Mesenchymal stem cell (in vitro differentiated cells and primary cell): ENCODE measurements around the gene CFAP74.

Experiments used
- DNase-seq: peaks from one replicate; pipeline ENCODE4 v3.0.0-alpha.2; 2013
- H2AFZ ChIP-seq: one replicate; pipeline ENCODE4 v1.6.1; 2013; ENCODE audit warnings: low read depth, mild to moderate bottlenecking, control low read depth, inconsistent platforms, low read length, moderate library complexity
- H2AK5ac ChIP-seq: 2 replicates; pipeline ENCODE4 v1.6.1; 2013; ENCODE audit warnings: low read length, moderate library complexity, mild to moderate bottlenecking, inconsistent platforms; ENCODE audit not compliant: severe bottlenecking
- H2BK120ac ChIP-seq: one replicate; pipeline ENCODE4 v1.6.1; 2013; ENCODE audit warnings: low read depth, mild to moderate bottlenecking, inconsistent platforms, low read length, moderate library complexity
- H2BK12ac ChIP-seq, 2 experiments: one replicate each; pipeline ENCODE4 v1.6.1; 2013; ENCODE audit warnings: inconsistent platforms in 2 of 2, low read length in 2 of 2, mild to moderate bottlenecking in 2 of 2, moderate library complexity in 2 of 2, control low read depth in 1 of 2
- H2BK15ac ChIP-seq: one replicate; pipeline ENCODE4 v1.6.1; 2013; ENCODE audit warnings: mild to moderate bottlenecking, low read depth, inconsistent platforms; ENCODE audit not compliant: poor library complexity, severe bottlenecking
- H2BK5ac ChIP-seq: 2 replicates; pipeline ENCODE4 v1.6.1; 2013; ENCODE audit warnings: low read depth, mild to moderate bottlenecking, low read length, control low read depth, inconsistent platforms; ENCODE audit not compliant: poor library complexity, severe bottlenecking
- H3K14ac ChIP-seq, 2 experiments: one replicate each; pipeline ENCODE4 v1.6.1; 2013; ENCODE audit warnings: inconsistent platforms in 2 of 2, low read length in 2 of 2, control low read depth in 1 of 2, mild to moderate bottlenecking in 1 of 2, moderate library complexity in 1 of 2
- H3K18ac ChIP-seq, 2 experiments: one replicate each; pipeline ENCODE4 v1.6.1; 2013; ENCODE audit warnings: inconsistent platforms in 2 of 2, low read length in 2 of 2, control low read depth in 1 of 2, low read depth in 1 of 2, mild to moderate bottlenecking in 1 of 2
- H3K23ac ChIP-seq, 2 experiments: one replicate each; pipeline ENCODE4 v1.6.1; 2013; ENCODE audit warnings: inconsistent platforms in 2 of 2, low read length in 2 of 2, mild to moderate bottlenecking in 2 of 2, moderate library complexity in 2 of 2, control low read depth in 1 of 2
- H3K27ac ChIP-seq: 2 replicates; pipeline ENCODE4 v1.5.1; 2013; ENCODE audit warnings: mild to moderate bottlenecking, moderate library complexity, low read length, control low read depth, inconsistent platforms; ENCODE audit not compliant: poor library complexity, severe bottlenecking
- H3K27me3 ChIP-seq, 2 experiments: 2 replicates each; pipeline versions ENCODE4 v1.6.1 to v1.7.0; 2013; ENCODE audit warnings: low read length in 2 of 2, mild to moderate bottlenecking in 2 of 2, moderate library complexity in 2 of 2, control low read depth in 1 of 2, inconsistent platforms in 1 of 2; ENCODE audit not compliant: control insufficient read depth in 1 of 2, insufficient read depth in 1 of 2
- H3K36me3 ChIP-seq, 2 experiments: 2 replicates each; pipeline versions ENCODE4 v1.6.1 to v1.7.0; 2013; ENCODE audit warnings: low read length in 2 of 2, control low read depth in 1 of 2, inconsistent platforms in 1 of 2, low read depth in 1 of 2, mild to moderate bottlenecking in 1 of 2; ENCODE audit not compliant: insufficient read depth in 2 of 2, control insufficient read depth in 1 of 2
- H3K4ac ChIP-seq, 2 experiments: one replicate each; pipeline ENCODE4 v1.6.1; 2013; ENCODE audit warnings: inconsistent platforms in 2 of 2, low read length in 2 of 2, mild to moderate bottlenecking in 2 of 2, moderate library complexity in 2 of 2, control low read depth in 1 of 2, low read depth in 1 of 2
- H3K4me1 ChIP-seq: 2 replicates; pipeline ENCODE4 v1.6.1; 2013; ENCODE audit warnings: low read depth, low read length, control low read depth; ENCODE audit not compliant: control insufficient read depth, insufficient read depth
- H3K4me2 ChIP-seq: 2 replicates; pipeline ENCODE4 v1.6.1; 2013; ENCODE audit warnings: low read length, mild to moderate bottlenecking, inconsistent platforms; ENCODE audit not compliant: poor library complexity, severe bottlenecking
- H3K4me3 ChIP-seq, 2 experiments: 2 replicates each; pipeline versions ENCODE4 v1.5.1 to v1.7.0; 2013; ENCODE audit warnings: low read length in 2 of 2, mild to moderate bottlenecking in 2 of 2, control low read depth in 1 of 2, low read depth in 1 of 2; ENCODE audit not compliant: insufficient read depth in 1 of 2
- H3K79me1 ChIP-seq: replicated peaks from 2 replicates; pipeline ENCODE4 v1.6.1; 2013; ENCODE audit warnings: mild to moderate bottlenecking, control low read depth, low read length, inconsistent platforms; ENCODE audit not compliant: poor library complexity, severe bottlenecking
- H3K9ac ChIP-seq: 2 replicates; pipeline ENCODE4 v1.7.0; 2013; ENCODE audit warnings: mild to moderate bottlenecking, low read length, moderate library complexity
- H3K9me3 ChIP-seq: 2 replicates; pipeline ENCODE4 v1.7.0; 2013; ENCODE audit warnings: mild to moderate bottlenecking, low read length; ENCODE audit not compliant: control insufficient read depth
- H4K8ac ChIP-seq: one replicate; pipeline ENCODE4 v1.6.1; 2013; ENCODE audit warnings: inconsistent platforms, mild to moderate bottlenecking, low read length, moderate library complexity
- H4K91ac ChIP-seq: one replicate; pipeline ENCODE4 v1.6.1; 2013; ENCODE audit warnings: mild to moderate bottlenecking, low read length, inconsistent platforms
- WGBS: methylation state at CpG from one replicate; pipeline ENCODE4 v1.1.7; 2013; ENCODE audit warnings: mixed read lengths; 5-methylcytosine and 5-hydroxymethylcytosine counted together

CFAP74 gene

DNA sequence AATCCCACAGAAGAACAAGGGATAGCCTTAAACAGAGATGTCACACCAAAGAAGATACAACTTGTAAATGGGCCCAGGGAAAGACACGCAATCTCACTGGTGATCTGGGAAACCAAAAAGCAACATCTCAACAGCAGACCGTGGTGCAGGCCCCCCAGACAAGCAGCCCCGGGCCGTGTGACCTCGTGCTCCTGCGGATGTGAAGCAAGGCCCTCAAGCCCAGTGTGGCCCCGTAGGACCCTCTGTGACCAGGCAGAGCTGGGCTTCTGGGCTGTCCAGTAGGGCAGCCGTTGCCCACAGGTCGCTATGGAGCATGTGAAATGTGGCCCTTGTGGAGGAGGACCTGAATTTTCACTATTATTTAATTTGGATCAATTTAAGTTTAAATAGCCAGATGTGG, 49.6 kb downstream of the CFAP74 start:
- peak overlapping the region in 1 of 2 experiments; percentile 64 for H3K14ac ChIP-seq
- H2BK5ac ChIP-seq = no peak overlapping the region
- 79% methylated on average over 9 of the region's 9 CpGs for WGBS
- H3K9ac ChIP-seq = no peak overlapping the region
- no peak overlapping the region for H2AFZ ChIP-seq
- no peak overlapping the region for H2BK15ac ChIP-seq
- H3K4me2 ChIP-seq = no peak overlapping the region
- H3K36me3 ChIP-seq = no peaks in the 10 kb centered on the region
- H3K4me3 ChIP-seq = no peak overlapping the region
- H4K91ac ChIP-seq = no peak overlapping the region
- DNase-seq = no peak
- no peaks in the 10 kb centered on the region for H3K79me1 ChIP-seq
- no peak overlapping the region for H3K4ac ChIP-seq
- H3K4me1 ChIP-seq = no peaks in the 10 kb centered on the region
- H2BK120ac ChIP-seq = no peak overlapping the region
- peak overlapping the region in 1 of 2 experiments; percentile 66 for H3K23ac ChIP-seq
- H3K27ac ChIP-seq = no peak overlapping the region
- no peak overlapping the region for H4K8ac ChIP-seq
- H3K27me3 ChIP-seq = peaks cover 12 to 53% of the 10 kb centered on the region in 2 experiments
- H3K9me3 ChIP-seq = no peaks in the 10 kb centered on the region
- no peak overlapping the region for H2BK12ac ChIP-seq
- no peak overlapping the region for H2AK5ac ChIP-seq
- no peak overlapping the region for H3K18ac ChIP-seq

GRCh38 chr1:1950940-1951339, 52.6 kb downstream of the CFAP74 start:
- Histone ChIP-seq H4K8ac (no peak overlapping the region), H3K23ac (no peak overlapping the region), H3K79me1 (no peaks in the 10 kb centered on the region), H2BK12ac (no peak overlapping the region), H2BK120ac (no peak overlapping the region), H3K9ac (no peak overlapping the region), H3K4me3 (no peak overlapping the region), H3K4me1 (peaks cover 2% of the 10 kb centered on the region), H2AK5ac (no peak overlapping the region), H2BK5ac (no peak overlapping the region), H3K9me3 (no peaks in the 10 kb centered on the region), H3K36me3 (no peaks in the 10 kb centered on the region), H3K27ac (no peak overlapping the region), H4K91ac (no peak overlapping the region), H3K14ac (no peak overlapping the region), H2BK15ac (no peak overlapping the region), H2AFZ (no peak overlapping the region), H3K27me3 (peaks cover 13 to 52% of the 10 kb centered on the region in 2 experiments), H3K18ac (no peak overlapping the region), H3K4me2 (no peak overlapping the region), H3K4ac (no peak overlapping the region)
- 78% methylated on average over 4 of the region's 5 CpGs for WGBS
- no peak for DNase-seq

- Histone ChIP-seq H4K91ac (no peak overlapping the region), H3K9ac (no peak overlapping the region), H3K18ac (no peak overlapping the region), H3K36me3 (no peaks in the 10 kb centered on the region), H3K4me1 (peaks cover 7% of the 10 kb centered on the region), H2BK120ac (no peak overlapping the region), H2BK12ac (no peak overlapping the region), H3K9me3 (no peaks in the 10 kb centered on the region), H2BK5ac (no peak overlapping the region), H3K4me2 (no peak overlapping the region), H2AFZ (no peak overlapping the region), H2BK15ac (no peak overlapping the region), H3K23ac (no peak overlapping the region), H3K14ac (no peak overlapping the region), H3K79me1 (no peaks in the 10 kb centered on the region), H3K4me3 (no peak overlapping the region), H3K27ac (no peak overlapping the region), H3K27me3 (peaks cover 5 to 65% of the 10 kb centered on the region in 2 experiments), H3K4ac (no peak overlapping the region), H2AK5ac (no peak overlapping the region), H4K8ac (no peak overlapping the region)
- DNase-seq = no peak
- 62% methylated on average over 1 of the region's 1 CpG for WGBS
Measured at GRCh38 chr1:1948783-1949182, 54.8 kb downstream of the CFAP74 start.

- no peak overlapping the region for H2BK5ac ChIP-seq
- no peak overlapping the region for H2BK15ac ChIP-seq
- H3K27me3 ChIP-seq = peaks cover 4 to 74% of the 10 kb centered on the region in 2 experiments
- no peak overlapping the region for H3K4ac ChIP-seq
- H3K36me3 ChIP-seq = no peaks in the 10 kb centered on the region
- H3K9ac ChIP-seq = no peak overlapping the region
- H2BK12ac ChIP-seq = no peak overlapping the region
- no peak overlapping the region for H4K91ac ChIP-seq
- H3K27ac ChIP-seq = no peak overlapping the region
- peaks cover 8% of the 10 kb centered on the region for H3K4me1 ChIP-seq
- no peak overlapping the region for H3K18ac ChIP-seq
- H3K4me2 ChIP-seq = no peak overlapping the region
- no peak overlapping the region for H2AFZ ChIP-seq
- H4K8ac ChIP-seq = no peak overlapping the region
- H3K14ac ChIP-seq = no peak overlapping the region
- no peak overlapping the region for H2AK5ac ChIP-seq
- H3K4me3 ChIP-seq = no peak overlapping the region
- H3K23ac ChIP-seq = no peak overlapping the region
- DNase-seq = no peak
- 77% methylated on average over 14 of the region's 14 CpGs for WGBS
- no peak overlapping the region for H2BK120ac ChIP-seq
- H3K9me3 ChIP-seq = no peaks in the 10 kb centered on the region
- no peaks in the 10 kb centered on the region for H3K79me1 ChIP-seq
Measured at GRCh38 chr1:1947493-1947892, 56.1 kb downstream of the CFAP74 start.
